Stimulated activated CD4-positive, alpha-beta T cell treated with anti-CD3 and anti-CD28 coated beads, Interleukin-4, amount 100 ng/mL, for 48 hours (primary cell): ENCODE data around the gene MYH15.
"Not testable (repeated sequence)": the region's sequence is repeated elsewhere in the genome, so short reads cannot be mapped to it uniquely, and the experiment has no call there.

Experiments
- DNase-seq, 2 donors: peaks; one replicate each; pipeline ENCODE4 v3.0.0-alpha.2; 2020; ENCODE audit warnings: low read depth in 2 of 2

Gene MYH15

DNA sequence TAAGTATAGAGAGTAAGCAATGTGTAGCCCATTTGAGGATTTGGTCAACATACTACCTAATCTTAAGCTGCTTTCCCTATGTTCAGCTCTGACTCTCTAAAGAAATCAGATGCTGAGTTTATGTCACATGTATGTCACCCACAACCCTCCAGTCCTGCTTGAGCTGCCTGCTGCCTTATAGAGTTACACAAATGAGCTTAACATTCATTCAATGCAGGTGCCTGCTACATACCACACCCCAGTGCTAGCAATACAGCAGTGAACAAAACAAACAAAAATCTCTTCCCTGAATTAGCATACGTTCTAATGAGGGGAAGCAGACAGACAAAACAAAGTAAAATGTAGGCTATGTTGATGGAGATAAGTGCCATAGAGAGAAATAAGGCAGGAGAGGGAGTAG, 121.0 kb downstream of the MYH15 start:
- DNase-seq, result no peak

DNA sequence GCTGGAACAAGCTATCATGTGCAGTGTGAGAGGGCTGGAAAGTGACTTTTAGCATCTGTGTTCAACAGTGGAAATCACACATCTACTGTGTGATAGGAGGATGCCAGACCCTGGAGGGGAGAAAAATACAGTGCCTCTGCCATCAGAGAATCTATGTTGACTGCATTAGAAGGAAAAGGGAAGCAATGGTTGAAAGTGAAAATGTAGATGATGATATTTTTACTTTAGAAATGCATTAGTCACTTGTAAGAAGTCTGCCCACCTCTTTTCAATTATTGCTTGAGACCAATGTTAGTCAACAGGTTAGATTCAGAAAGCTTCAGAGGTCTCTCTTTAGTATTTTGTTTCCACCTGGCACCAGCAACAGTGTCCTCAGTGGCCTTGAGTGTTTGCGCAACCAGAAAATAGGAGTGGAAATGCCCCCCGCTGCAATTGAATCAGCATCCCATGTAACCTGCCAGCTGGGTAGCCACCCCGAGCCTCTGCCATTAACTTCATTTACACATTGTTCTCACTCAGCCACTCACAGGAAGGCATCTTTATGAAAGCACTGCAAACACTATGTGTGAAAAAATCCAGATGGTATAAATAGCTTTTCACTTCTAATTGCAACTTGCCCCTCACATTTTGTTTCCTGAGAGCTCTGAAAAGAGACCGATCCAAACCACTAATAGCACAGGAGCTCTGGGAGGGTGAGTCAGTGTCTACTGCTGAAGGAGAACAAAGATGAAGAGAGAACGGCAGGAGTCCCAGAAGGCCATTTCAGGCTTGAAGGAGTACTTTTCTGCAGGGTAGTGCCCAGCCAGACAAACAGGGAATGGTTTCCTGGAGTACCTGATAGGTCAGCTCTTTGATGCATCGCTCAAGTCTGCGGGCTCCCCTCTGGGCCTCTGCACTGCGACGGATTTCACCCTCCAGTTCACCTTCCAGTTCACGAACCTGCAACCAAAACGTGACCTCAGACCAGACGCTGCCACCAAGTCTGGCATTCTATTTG, 122.0 kb downstream of the MYH15 start:
- DNase-seq, result no peak

DNA sequence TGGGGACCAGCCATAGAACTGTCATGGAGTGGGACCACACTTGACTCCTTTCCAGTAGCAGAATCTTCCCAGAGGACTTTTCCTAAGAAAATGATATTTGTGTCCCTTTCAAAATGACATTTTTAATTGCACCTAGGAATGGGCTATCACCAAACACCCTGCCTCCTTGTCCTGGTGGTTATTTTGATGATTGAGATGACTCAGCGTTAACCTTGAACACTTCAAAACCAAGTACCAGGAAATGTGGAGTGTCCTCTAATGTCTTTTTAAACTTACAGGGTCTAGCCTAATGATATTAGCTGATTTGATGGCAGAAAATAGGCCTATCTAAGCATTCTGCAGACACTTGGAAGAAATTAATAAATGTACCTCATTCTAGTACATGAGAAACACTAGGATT, 123.3 kb downstream of the MYH15 start:
- DNase-seq, result no peak

DNA sequence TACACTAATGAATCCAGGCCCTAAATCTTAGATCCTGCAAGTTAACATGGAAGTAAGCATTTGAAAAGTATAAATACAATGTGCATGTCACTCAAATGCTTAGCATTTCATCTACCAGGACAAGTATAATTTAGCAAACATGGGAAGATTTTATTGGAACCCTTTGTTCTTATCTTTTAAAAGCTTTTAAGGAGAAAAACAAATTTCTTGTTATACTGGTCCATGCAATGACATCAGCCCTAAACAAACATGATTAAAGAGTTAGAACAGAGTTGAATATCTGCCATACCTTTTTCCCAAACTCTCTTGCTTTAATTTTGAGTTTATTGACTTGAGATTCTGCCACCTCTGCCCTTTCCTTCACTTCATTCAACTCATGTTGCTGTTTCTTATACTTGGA, 127.1 kb downstream of the MYH15 start:
- DNase-seq, result no peak

DNA sequence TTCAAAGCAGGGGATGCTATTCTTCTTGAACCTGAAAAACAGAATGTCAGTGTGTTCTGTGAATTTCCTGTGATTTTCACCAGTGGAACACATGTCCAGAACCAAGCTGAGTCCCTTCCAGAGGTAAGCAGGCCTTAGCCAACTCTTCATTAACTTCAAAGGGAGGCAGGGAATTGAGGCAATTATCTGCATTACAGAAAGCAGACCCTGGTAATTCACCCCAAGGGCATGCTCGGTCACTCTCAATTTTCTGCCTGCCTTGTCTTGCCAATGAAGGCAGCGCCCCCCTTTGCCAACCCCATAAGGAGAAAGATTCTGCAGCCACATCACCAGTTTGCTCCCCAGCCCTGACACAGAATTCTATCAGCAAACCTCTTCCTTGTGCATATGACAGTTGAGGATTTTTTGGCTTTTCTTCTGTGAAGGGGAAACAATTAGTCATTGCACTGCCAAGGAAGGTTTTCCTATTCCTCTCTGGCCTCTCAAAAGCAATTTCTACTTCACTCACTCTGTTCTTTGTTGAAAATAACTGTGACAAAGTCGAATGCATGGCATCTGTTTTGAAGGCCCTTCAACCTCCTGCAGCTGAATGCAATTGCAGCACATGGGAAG, 128.8 kb downstream of the MYH15 start:
- DNase-seq, result no peak

DNA sequence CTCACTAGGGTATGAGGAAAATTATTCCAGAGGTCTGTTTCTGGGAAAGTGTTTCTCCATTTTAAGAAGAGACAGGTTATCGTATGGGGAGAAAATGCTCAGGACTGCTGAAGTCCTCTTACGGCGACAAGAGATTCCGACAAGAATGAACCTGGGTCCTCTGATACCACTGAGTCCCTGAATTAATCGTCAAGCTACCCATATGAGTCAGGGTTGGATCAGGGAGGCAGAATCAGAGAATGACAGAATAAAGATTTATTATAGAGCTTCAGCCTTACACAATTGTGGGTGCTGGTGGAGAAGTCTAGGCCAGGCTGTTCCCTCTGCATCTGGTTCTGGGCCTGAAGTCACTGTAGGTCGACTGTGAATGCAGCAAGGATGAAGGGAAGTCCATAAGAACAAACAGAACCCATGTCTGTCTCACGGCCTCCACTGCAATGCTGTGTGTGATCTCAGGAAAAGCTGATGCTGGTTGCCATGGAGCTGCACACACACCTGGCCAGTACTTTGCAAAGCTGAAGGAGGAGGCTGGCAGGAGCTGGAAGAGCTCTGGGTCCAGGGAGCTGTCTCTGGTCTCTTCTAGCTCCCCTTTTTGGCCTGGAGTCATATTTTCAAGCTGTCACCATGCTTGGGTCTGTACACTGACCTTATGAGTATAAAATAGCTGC, 130.1 kb downstream of the MYH15 start:
- DNase-seq, result no peak

DNA sequence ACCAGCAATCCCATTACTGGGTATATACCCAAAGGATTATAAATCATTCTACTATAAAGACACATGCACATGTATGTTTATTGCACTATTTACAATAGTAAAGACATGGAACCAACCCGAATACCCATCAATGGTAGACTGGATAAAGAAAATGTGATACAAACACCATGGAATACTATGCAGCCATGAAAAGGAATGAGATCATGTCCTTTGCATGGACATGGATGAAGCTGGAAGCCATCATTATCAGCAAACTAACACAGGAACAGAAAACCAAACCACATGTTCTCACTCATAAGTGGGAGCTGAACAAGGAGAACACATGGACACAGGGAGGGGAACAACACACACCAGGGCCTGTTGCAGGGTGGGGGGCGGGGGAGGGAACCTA, 131.4 kb downstream of the MYH15 start:
- DNase-seq, result not testable (repeated sequence)

DNA sequence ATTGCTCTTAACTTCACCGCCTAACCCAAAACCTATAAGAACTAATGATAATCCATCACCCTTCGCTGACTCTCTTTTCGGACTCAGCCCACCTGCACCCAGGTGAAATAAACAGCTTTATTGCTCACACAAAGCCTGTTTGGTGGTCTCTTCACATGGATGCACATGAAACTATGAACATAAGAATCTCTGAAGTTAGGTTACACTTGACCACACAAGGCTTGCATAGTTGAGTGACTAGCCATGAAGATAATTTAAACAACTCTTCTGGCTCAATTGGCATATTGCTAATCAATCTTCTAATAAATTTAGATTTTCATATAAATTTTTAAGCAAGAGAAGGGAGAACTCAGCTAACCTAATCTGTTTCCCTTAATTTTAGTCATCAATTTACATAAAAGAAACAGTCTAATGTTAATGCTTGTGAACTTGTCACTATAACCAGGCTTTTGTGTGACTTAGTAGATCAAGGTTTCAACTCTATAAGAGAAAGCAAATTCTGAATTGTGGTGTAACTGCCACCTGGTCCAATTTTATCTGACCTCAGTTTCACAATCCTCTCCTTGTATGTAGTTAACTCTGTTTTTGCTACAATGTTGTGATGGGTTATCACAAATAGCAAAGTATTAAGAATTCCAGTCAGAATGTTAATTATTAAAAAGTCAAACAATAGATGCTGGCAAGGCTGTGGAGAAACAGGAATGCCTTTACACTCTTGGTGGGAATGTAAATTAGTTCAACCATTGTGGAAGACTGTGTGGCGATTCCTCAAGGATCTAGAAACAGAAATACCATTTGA, 132.0 kb downstream of the MYH15 start:
- DNase-seq, result no peak

DNA sequence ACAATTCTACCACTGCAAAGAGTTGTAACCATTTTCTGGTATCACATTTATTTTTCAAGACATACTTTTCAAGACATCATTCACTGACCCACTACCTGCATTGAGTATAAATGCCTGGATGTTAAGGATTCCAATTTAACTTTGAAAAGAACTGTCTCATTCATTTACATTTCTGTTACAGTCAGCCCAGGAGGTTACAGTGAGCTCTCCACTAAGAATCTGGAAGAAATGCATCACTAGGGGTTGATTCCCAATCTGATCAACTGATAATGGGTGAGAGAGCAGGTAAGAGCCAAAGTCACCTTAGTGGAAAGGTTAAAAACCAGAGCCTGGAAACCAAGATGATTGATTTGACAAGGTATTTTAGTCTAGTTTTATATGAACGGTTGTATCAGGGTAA, 133.0 kb downstream of the MYH15 start:
- no peak for DNase-seq

DNA sequence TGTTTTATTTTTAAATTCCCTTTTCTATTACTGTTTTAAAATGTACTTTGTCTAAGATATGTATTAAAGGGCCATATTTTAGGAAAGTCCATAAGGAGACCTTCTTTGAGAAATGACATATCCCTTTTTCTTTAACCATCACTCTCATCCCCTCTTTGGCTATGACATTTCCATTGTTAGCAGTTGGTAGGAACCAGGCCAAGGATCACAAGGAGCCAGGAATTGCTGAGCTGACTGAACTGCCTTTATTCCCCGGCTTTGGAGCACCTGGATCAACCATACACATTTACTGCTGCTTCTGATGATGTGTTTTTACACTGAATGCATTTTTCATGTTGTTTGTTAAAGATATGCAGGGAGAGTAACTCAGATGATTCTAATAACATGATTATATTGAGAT, 134.4 kb downstream of the MYH15 start:
- no peak for DNase-seq

DNA sequence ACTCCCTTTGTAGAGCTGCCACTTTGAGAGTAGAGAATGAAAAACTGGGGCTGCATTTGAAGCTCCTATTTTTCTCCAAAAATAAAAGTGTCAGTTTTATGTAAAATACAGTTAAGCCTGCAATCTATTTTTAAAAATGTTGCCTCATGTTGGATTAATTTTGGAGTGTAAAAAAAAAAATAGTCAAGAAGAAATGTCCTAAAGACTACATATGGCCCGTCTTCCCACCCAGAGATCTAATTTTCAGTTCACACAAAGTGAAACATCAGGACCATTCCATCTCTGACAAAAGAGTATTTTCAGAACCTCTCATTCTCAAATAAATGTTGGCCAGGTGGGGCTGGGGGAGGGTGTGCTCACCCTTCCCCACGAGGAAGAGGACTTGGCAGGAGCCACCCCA, 151.4 kb downstream of the MYH15 start:
- DNase-seq, result no peak

DNA sequence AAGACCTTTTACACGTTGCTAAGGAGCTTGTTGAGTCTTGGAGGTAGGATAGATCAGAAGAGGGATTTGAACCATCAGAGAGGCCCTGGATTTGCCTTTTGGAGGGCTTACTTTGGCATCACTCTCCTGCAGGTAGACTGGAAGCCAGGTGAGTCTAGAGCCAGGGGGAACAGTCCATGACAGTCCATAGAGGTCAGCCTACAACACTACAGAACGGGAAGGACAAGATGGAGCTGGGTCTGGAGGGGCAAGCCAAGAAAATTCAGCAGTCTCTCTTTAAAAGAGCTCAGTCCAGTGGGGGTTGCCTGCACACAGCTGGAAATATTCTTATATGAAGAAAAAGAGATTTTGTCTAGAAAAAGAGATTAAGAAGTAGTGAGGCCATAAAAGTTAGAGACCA, 153.4 kb downstream of the MYH15 start:
- no peak for DNase-seq

DNA sequence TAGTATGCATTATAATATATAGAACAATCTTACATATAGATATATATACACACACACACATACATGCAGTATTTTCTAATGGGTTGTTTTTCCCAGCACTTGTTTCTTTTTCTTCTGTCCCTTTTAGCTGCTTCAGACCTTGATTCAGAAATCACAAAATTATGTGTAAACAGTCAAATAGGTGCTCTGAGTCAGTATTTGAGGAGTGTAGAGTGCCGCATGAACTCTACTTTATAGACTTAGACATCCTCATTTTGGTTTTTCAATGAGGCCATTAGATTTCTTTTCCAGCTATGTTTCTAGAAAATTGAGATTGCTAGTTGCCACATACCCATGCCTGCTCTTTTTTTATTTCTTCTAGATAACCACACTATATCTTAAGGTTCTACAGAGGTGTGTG, 155.8 kb downstream of the MYH15 start:
- no peak for DNase-seq

DNA sequence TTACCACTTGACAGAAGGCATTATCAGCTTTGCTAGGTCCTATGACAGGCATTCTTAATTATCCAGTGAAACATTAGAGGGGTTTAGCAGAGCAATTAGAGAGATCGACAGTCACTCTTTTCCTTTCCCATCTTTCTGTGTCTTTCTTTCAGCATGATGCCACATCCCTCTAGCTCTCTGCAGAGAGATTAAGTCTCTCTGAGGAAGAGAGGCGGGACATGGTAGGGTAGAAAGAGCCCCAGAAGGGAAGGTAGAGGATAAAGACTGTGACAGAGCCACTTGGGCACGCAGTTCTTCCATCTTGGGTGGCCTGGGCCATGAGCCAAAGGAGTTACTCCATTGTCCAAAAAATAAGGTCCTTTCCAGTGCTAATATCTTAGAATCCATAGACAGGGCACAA, 158.2 kb downstream of the MYH15 start:
- DNase-seq, result no peak

DNA sequence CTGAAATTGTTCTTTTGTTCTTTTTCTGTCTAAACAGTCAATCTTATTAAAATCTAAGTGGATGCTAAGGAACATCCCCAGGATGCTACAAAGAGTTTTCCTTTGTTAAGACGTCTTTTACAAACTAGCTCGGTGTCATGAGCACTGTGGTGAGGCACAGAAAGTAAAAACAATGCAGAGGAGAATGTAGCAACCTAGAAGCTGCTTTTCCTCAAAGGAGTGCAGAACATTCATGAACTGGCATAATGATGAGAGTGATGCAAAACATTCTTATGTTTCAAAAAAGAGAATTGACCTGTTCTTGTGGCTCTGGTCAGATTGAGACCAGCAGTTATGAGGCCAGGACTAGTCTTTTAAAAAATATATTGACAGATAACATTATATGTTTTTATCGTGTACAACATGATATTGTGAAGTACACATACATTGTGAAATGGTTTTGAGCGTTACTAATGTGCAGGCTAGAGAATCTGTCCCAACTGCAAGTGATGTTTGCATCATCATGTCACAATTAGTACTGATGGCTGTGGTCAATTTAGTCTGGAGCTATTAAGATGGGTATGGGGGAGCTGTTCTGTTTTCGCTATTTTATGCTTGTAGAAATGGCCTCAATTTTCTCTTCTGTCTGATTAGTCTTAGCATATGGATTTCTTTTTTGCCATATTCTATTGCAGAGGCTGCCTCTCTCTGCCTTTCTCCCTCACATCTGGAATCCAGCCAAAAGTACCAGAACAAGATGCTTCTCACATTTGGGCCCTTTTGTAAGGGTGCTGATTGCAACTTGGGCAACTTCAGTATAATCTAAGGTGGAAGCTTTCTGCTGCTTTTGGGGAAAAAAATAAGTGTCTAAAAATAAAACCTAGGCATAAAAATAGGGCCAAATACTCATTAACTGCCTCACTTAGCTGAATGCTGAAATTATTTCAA, 163.8 kb downstream of the MYH15 start:
- no peak for DNase-seq

DNA sequence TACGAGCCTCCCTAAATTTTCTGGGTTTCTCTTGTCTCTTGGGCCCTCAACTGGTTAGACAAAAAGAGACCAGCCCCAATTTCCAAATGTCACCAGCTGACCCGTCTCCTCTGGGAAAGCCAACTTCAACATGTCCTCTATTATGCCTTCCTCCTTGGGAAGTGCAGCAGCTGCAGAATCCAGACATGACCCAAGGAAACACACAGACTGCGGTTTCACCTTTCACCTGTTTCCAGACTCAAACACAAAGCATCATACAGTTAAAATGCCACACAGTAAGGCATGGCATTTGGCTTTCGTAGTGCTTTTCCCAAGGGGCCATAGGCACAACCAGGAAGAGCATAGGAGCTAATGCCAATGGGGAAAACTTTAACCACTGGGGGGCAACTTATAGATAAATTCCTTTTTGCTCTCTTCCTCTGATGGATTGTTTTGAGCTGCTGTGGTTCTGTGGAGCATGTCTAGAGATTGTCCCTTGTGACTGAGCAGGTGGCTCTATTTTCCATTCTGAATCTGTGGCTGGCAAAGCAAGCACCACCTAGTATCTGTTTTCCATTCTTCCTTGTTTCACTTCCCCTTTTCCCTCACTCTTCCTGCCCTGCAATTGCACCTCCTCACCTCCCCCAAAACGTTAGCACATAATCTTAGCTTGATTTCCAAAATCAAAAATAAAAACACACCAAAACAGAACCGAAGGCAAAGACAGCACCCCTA, 164.7 kb downstream of the MYH15 start:
- DNase-seq, result no peak

DNA sequence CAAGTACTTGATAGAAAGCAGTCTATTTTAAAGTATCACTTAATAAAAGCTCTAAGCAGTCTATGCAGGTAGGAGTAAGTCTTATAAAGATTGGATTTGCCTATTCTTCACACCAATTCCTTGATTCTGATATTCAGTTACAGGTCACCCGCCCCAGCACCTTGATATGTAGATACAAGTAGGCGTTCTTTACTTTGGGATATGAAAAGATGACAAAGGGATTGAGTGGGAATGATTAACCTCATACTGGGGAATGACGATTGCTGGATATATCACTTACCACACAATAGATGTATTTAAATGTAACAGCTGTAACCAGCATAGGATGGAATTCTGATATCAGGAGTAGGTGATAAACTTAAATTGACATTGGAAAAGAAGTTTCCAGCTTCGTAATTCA, 166.9 kb downstream of the MYH15 start:
- no peak for DNase-seq

DNA sequence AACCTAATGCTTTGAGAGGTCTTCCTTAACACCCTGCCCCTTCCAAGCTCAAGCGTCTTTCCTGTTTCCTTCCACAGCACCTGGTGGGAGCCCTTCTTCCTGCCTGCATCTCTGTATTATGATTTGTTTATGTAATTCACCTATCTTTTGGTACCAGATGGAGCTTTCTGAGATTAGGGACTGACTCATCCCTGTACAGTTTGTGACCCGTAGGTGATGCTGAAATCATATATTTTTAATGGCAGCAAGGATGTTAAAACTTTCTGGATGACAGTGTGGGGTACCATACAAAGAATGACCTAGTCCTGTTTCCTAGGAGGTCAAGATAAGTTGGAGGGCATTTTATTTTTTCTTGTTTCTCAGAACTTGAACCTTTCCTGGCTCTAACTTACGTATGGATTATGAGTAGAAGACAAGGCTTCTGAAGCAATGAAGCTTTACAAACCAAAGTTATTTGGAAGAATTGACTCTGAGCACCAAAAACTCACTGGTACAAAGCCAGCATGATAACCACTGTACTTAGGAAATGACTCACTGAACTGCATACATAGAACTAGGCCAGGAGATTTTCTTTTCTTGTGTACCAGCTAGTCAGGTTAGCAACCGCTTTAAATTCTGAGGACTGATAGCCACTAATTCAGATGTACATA, 167.4 kb downstream of the MYH15 start:
- no peak for DNase-seq

DNA sequence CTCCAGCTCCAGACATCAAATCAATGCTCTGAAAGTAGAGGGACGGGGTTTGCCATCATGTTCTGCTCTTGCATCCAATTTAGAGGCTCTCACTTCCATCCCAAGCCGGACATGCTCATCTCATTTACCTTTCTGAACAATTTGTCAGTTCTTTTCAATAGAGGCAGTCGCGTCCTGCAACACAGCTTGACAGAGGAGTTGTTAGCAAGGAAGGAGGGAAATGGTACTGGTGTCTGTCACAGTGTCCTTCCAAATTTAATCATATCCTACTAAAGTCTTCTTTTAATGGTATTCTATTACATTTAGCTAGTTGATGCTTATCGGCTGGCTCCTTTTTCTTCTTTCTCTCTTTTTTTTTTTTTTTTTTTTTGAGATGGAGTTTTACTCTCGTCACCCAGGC, 168.5 kb downstream of the MYH15 start:
- DNase-seq, result no peak
